ENCODE measurements around the gene PDHA1. TPM values are rescaled to one million over a fixed set of nuclear protein-coding genes. Genes with fewer than 3 reads are reported as not detected.

The PDHA1 gene
- 207 and 222 TPM in 2 replicates for total RNA-seq

DNA sequence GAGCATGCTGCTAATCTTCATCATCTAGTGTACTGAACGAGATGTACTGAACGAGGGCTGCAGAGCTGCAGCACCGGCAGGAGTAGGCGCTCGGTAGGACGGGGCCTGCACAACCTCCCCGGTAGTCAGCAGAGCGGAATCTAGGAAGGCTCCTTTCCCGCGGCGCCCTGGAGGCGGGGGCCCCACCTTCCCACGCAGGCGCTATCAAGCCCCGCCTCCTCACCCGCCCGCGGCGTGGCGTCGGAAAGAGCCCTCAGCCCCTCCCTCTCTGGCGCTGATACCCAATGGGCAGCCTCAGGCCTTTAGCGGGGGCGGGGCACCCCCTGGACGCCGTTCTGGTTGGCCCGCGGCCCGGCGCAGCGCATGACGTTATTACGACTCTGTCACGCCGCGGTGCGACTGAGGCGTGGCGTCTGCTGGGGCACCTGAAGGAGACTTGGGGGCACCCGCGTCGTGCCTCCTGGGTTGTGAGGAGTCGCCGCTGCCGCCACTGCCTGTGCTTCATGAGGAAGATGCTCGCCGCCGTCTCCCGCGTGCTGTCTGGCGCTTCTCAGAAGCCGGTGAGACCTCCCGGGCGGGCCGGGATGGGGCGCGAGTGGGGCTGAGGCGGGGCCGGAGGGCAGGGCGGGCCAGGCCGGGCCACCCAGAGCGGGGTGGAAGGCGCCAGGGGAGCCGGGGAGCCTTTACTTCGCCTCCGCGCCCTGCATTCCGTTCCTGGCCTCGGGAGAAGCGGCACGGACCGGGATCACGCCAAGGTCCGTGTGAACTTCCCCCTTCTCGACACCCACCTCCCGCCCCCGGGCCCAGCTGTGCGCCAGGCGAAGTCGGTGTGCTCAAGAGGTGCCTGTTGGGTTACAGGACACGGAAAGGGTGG lies at the start of gene PDHA1:
PDHA1 (plus strand) TSS at position 393 of the 874 bp plus-strand sequence; CDS start at position 504, 111 bp downstream.
- Mint-ChIP-seq H3K4me1 (peaks cover 8% of the 10 kb centered on the region), H3K9me3 (no peaks in the 10 kb centered on the region), H3K4me3 (peak within 1 kb of the TSS; percentile 87), H3K36me3 (ENCODE audit: low read depth) (peaks cover 4% of the 10 kb centered on the region), H3K27ac (peak within 1 kb of the TSS; percentile 77), H3K27me3 (no peaks in the 10 kb centered on the region)
- peak; percentile 97 for DNase-seq
- intact Hi-C loops (cut with micrococcal nuclease) = loop anchor here (1.0 to 10.0 kb wide), 3 partner anchors 359 to 1606 kb away; partner anchors contain the start of genes BCLAF3, PHKA2 and SCML1

DNA sequence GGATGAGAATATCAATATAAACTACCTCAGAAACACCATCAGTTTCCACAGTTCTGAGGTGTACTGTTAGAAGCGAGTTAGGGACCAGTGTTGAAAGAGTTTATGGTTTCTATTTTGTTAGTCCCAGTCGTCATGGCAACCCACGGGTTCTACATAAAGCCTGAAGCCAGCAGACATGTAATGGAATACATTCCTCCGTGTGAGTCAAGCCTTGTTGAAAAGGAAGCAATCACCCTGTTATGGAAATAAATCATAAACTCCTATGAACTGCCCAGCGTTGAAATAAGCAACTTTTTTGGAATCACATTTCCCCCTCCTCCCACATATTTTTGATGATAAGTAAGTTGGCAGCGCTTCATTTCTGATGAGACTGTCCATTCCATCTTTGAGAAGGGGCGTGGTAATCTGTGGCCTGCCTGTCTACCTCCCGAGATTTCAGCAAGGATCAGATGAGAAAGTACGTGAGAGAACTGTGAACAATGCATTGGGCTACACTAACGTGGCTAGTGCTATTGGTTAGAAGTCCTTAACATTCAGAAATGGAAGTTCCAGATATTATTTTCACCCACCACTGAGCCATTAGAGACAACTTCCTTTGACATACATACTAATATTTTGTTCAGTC lies 40.4 kb upstream of the PDHA1 start:
- intact Hi-C loops (cut with micrococcal nuclease) = no loop called here
- H3K4me1 Mint-ChIP-seq = no peaks in the 10 kb centered on the region
- H3K36me3 Mint-ChIP-seq (ENCODE audit: low read depth) = no peaks in the 10 kb centered on the region
- no peak overlapping the region for H3K27ac Mint-ChIP-seq
- H3K9me3 Mint-ChIP-seq = no peaks in the 10 kb centered on the region
- H3K4me3 Mint-ChIP-seq = no peak overlapping the region
- no peak for DNase-seq
- H3K27me3 Mint-ChIP-seq = no peaks in the 10 kb centered on the region

DNA sequence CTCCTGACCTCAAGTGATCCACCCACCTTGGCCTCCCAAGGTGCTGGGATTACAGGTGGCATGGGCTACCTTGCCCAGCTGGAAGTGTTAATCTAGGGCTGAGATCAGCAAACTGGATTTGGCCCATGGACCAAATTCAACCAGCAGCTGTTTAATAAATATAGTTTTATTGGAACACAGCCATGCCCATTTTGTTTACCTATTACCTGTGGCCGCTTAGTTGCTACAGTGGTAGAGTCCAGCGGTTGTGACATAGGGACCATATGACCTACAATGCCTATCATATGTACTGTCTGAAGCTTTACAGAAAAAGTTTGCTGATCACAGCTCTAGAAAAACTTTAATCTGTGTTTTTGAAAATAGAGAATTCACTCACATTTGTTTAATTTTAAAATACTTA lies 17.2 kb upstream of the PDHA1 start:
- Mint-ChIP-seq H3K36me3 (ENCODE audit: low read depth) (no peaks in the 10 kb centered on the region), H3K4me1 (no peaks in the 10 kb centered on the region), H3K4me3 (no peak overlapping the region), H3K9me3 (no peaks in the 10 kb centered on the region), H3K27me3 (peaks cover under 1% of the 10 kb centered on the region), H3K27ac (no peak overlapping the region)
- intact Hi-C loops (cut with micrococcal nuclease) = no loop called here
- no peak for DNase-seq

GRCh38 chrX:19331831-19332230 lies 11.9 kb upstream of the PDHA1 start:
- no peak overlapping the region for H3K27ac Mint-ChIP-seq
- no peaks in the 10 kb centered on the region for H3K9me3 Mint-ChIP-seq
- H3K27me3 Mint-ChIP-seq = no peaks in the 10 kb centered on the region
- H3K4me3 Mint-ChIP-seq = no peak overlapping the region
- intact Hi-C loops (cut with micrococcal nuclease) = loop anchor here (10.0 kb wide), 1 partner anchor 657 kb away; the partner anchor contains the start of gene RS1
- no peaks in the 10 kb centered on the region for H3K36me3 Mint-ChIP-seq (ENCODE audit: low read depth)
- no peaks in the 10 kb centered on the region for H3K4me1 Mint-ChIP-seq
- no peak for DNase-seq

- H3K27me3 Mint-ChIP-seq = no peaks in the 10 kb centered on the region
- no peak overlapping the region for H3K27ac Mint-ChIP-seq
- no peaks in the 10 kb centered on the region for H3K36me3 Mint-ChIP-seq (ENCODE audit: low read depth)
- intact Hi-C loops (cut with micrococcal nuclease) = loop anchor here (10.0 kb wide), 1 partner anchor 658 kb away; the partner anchor contains the start of gene RS1
- no peak for DNase-seq
- H3K4me1 Mint-ChIP-seq = no peaks in the 10 kb centered on the region
- no peaks in the 10 kb centered on the region for H3K9me3 Mint-ChIP-seq
- H3K4me3 Mint-ChIP-seq = no peak overlapping the region
Observed at GRCh38 chrX:19332983-19333382, 10.7 kb upstream of the PDHA1 start.

DNA sequence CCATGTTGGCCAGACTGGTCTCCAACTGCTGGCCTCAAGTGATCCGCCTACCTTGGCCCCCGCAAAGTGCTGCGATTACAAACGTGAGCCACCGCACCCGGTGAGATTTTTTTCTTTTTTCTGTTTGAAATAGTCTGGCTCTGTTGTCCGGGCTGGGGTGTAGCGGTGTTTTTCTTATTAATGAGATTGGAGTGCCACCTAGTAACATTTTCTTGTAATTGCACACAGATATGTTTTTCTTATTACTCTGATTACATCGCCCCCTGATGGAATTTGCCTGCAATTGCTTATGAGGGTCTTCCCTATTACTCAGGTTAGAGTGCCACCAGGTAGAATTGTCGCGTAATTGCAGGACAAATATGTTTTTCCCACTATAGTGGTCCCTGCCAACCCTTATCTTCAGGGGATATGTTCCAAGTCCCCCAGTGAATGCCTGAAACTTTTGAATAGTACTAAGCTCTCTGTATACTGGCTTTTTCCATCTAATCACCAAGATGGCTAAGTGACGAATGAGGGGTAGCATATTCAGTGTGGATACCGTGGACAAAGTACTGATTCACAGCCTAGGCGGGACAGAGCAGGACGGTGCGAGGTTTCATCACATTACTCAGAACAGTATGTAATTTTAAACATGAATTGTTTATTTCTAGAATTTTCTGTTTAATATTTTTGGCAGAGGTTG lies 8.6 kb upstream of the PDHA1 start:
- no peaks in the 10 kb centered on the region for H3K36me3 Mint-ChIP-seq (ENCODE audit: low read depth)
- intact Hi-C loops (cut with micrococcal nuclease) = loop anchor here (1.0 to 10.0 kb wide), 2 partner anchors 660 to 944 kb away; partner anchors contain the start of gene RS1
- no peak overlapping the region for H3K27ac Mint-ChIP-seq
- H3K9me3 Mint-ChIP-seq = no peaks in the 10 kb centered on the region
- DNase-seq = peak; percentile 70
- no peaks in the 10 kb centered on the region for H3K27me3 Mint-ChIP-seq
- no peak overlapping the region for H3K4me3 Mint-ChIP-seq
- H3K4me1 Mint-ChIP-seq = no peaks in the 10 kb centered on the region

- Mint-ChIP-seq H3K27ac (no peak overlapping the region), H3K36me3 (ENCODE audit: low read depth) (no peaks in the 10 kb centered on the region), H3K4me3 (no peak overlapping the region), H3K27me3 (no peaks in the 10 kb centered on the region), H3K4me1 (peaks cover 4% of the 10 kb centered on the region), H3K9me3 (no peaks in the 10 kb centered on the region)
- intact Hi-C loops (cut with micrococcal nuclease) = loop anchor here (5.0 to 10.0 kb wide), 2 partner anchors 652 to 1605 kb away; partner anchors contain the start of genes BCLAF3 and SCML1
- DNase-seq = no peak
Observed at GRCh38 chrX:19342331-19342906, 1.3 kb upstream of the PDHA1 start.

- Mint-ChIP-seq H3K4me3 (peak overlapping the region; percentile 87), H3K27me3 (no peaks in the 10 kb centered on the region), H3K4me1 (peaks cover 8% of the 10 kb centered on the region), H3K9me3 (no peaks in the 10 kb centered on the region), H3K36me3 (ENCODE audit: low read depth) (peaks cover 4% of the 10 kb centered on the region), H3K27ac (peak overlapping the region; percentile 77)
- no peak for DNase-seq
- intact Hi-C loops (cut with micrococcal nuclease) = loop anchor here (1.0 to 10.0 kb wide), 3 partner anchors 359 to 1606 kb away; partner anchors contain the start of genes BCLAF3, PHKA2 and SCML1
Observed at GRCh38 chrX:19343085-19343534, 617 bp upstream of the PDHA1 start.

DNA sequence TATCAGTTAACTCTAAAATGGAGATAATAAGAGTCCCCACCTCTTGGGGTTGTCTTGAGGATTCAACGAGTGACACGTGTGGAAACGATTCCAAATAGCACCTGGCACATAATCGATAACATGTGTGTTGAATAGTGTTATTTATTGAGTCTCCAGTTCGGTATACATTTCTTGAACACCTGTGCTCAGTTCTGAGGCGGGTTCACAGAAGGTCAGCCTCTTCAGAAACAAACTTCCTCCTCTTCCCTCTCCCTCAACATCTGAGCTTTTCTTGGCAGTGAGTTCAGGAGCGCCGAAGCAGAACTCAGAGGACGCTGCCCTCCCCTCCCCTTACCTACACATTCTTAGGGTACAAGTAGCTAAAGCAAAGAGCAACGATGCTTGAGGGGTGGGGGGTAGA lies 934 bp downstream of the PDHA1 start:
- intact Hi-C loops (cut with micrococcal nuclease) = loop anchor here (5.0 to 10.0 kb wide), 2 partner anchors 650 to 1607 kb away; partner anchors contain the start of genes BCLAF3 and SCML1
- peaks cover 6% of the 10 kb centered on the region for H3K36me3 Mint-ChIP-seq (ENCODE audit: low read depth)
- no peaks in the 10 kb centered on the region for H3K27me3 Mint-ChIP-seq
- peak overlapping the region; percentile 77 for H3K27ac Mint-ChIP-seq
- H3K4me3 Mint-ChIP-seq = peak overlapping the region; percentile 87
- peaks cover 8% of the 10 kb centered on the region for H3K4me1 Mint-ChIP-seq
- no peaks in the 10 kb centered on the region for H3K9me3 Mint-ChIP-seq
- DNase-seq = no peak

DNA sequence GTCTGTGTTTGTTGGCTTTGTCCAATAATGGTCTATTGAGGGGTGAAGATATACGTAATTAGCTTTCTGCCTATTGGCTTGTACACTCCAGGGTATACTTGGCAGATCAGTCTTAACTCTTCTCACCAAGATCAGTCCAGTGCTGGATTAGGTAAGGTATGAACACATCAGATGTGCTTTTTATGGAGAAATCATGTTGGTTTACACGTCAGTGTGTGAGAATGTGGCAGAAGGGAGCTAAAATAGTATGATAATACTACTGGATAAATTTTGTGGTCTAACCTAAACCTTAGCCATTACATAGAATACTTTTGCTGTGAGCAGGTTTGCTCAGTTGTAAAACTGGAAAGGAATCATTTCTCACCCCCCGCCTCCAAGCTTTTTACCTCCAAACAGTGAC lies 4.2 kb downstream of the PDHA1 start:
- no peak overlapping the region for H3K27ac Mint-ChIP-seq

DNA sequence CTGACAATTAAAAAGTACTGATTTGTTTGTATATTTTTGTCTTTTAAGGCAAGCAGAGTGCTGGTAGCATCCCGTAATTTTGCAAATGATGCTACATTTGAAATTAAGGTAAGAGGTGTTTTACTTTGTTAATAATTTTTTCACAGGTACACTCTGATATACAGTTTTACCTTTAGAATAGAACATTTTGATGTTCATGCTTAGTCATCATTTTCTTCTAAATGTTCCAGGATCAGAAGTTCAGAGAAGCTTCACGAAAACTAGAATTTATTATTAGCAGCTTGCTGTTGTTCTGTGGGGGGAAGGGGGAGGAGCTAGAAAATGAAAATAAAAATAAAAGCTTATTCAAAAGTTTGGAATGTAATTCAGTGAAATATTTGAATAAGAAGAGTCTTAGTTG lies 5.5 kb downstream of the PDHA1 start:
- DNase-seq = no peak
- peaks cover 14% of the 10 kb centered on the region for H3K4me1 Mint-ChIP-seq
- no peaks in the 10 kb centered on the region for H3K9me3 Mint-ChIP-seq
- H3K27me3 Mint-ChIP-seq = no peaks in the 10 kb centered on the region
- no peak overlapping the region for H3K27ac Mint-ChIP-seq
- no peak overlapping the region for H3K4me3 Mint-ChIP-seq
- intact Hi-C loops (cut with micrococcal nuclease) = loop anchor here (10.0 kb wide), 1 partner anchor 646 kb away; the partner anchor contains the start of gene BCLAF3
- peaks cover 31% of the 10 kb centered on the region for H3K36me3 Mint-ChIP-seq (ENCODE audit: low read depth)

More for the DNA sequence above, 4.2 kb downstream of the PDHA1 start:
- H3K9me3 Mint-ChIP-seq = no peaks in the 10 kb centered on the region
- H3K36me3 Mint-ChIP-seq (ENCODE audit: low read depth) = peaks cover 24% of the 10 kb centered on the region
- H3K4me1 Mint-ChIP-seq = peaks cover 16% of the 10 kb centered on the region
- intact Hi-C loops (cut with micrococcal nuclease) = loop anchor here (10.0 kb wide), 1 partner anchor 647 kb away; the partner anchor contains the start of gene BCLAF3
- no peak for DNase-seq
- no peaks in the 10 kb centered on the region for H3K27me3 Mint-ChIP-seq
- no peak overlapping the region for H3K4me3 Mint-ChIP-seq

GRCh38 chrX:19350941-19351384 lies 7.2 kb downstream of the PDHA1 start:
- Mint-ChIP-seq H3K27ac (peak overlapping the region; percentile 71), H3K36me3 (ENCODE audit: low read depth) (peaks cover 39% of the 10 kb centered on the region), H3K9me3 (no peaks in the 10 kb centered on the region), H3K4me1 (peaks cover 14% of the 10 kb centered on the region), H3K27me3 (no peaks in the 10 kb centered on the region), H3K4me3 (no peak overlapping the region)
- intact Hi-C loops (cut with micrococcal nuclease) = no loop called here
- DNase-seq = no peak

DNA sequence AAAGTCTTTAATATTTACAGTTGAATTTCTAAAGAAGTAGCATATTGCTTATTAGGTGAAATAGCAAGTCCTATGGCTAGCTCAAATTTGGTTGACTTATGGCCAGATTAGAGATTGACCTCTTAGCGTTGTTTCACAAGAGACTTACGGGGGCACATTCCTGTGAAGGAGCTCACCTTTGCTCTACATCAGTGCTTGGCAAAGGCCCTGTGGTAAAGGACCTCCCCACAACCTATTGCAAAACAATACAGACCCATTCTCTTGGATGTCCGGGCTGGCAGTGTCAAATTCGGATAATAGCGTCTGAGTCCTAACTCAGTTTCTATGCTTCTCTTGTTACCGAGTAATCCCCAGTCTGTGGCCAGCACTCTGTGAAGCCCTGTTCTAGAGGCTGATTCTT lies 10.9 kb downstream of the PDHA1 start:
- Mint-ChIP-seq H3K4me3 (no peak overlapping the region), H3K27ac (no peak overlapping the region), H3K9me3 (no peaks in the 10 kb centered on the region), H3K4me1 (peaks cover 8% of the 10 kb centered on the region), H3K27me3 (no peaks in the 10 kb centered on the region), H3K36me3 (ENCODE audit: low read depth) (peaks cover 57% of the 10 kb centered on the region)
- intact Hi-C loops (cut with micrococcal nuclease) = no loop called here
- no peak for DNase-seq
